PC-9 (cell line): ENCODE data around the gene IL1A.

Source experiments
- EZH2 ChIP-seq: fragments of 200-600 bp; sonication (generic); IDR thresholded peaks from 2 replicates; pipeline ENCODE4 v1.8.0; 2017; ENCODE audit warnings: antibody characterized with exemption, low read depth
- TF ChIP-seq, protein P1 (sequence below): fragments of 200-600 bp; sonication (generic); conservative IDR thresholded peaks from 2 replicates; pipeline ENCODE4 v1.6.1; 2017; ENCODE audit warnings: mixed run types, antibody characterized with exemption, mild to moderate bottlenecking, moderate library complexity

- TF ChIP-seq, protein P1, sequence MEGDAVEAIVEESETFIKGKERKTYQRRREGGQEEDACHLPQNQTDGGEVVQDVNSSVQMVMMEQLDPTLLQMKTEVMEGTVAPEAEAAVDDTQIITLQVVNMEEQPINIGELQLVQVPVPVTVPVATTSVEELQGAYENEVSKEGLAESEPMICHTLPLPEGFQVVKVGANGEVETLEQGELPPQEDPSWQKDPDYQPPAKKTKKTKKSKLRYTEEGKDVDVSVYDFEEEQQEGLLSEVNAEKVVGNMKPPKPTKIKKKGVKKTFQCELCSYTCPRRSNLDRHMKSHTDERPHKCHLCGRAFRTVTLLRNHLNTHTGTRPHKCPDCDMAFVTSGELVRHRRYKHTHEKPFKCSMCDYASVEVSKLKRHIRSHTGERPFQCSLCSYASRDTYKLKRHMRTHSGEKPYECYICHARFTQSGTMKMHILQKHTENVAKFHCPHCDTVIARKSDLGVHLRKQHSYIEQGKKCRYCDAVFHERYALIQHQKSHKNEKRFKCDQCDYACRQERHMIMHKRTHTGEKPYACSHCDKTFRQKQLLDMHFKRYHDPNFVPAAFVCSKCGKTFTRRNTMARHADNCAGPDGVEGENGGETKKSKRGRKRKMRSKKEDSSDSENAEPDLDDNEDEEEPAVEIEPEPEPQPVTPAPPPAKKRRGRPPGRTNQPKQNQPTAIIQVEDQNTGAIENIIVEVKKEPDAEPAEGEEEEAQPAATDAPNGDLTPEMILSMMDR: no peak
- TF ChIP-seq EZH2: no peak
These were observed 4.7 kb downstream of the IL1A start for GRCh38 chr2:112779598-112779997.
